MCF 10A (cell line): Measurements from ENCODE around the gene TIPRL. TPM values are rescaled to one million over a fixed set of nuclear protein-coding genes. Genes with fewer than 3 reads are reported as not detected.

Experiments
- BruUV-seq: library from RNA; stranded (reverse); fragments of 400-500 nt; replicated peaks from 2 replicates; lab custom pipeline; 2021; lab: Mats Ljungman, UMichigan
- CTCF ChIA-PET: fragments of 300-600 bp; sonication (Branson Sonifier 250); formaldehyde crosslinking; extraction: SDS; loops from one replicate; lab custom pipeline; 2021; ENCODE audit warnings: antibody characterized with exemption, inconsistent platforms; lab: Yijun Ruan, JAX
- POLR2A ChIA-PET: fragments of 300-600, 350-650 bp; sonication (Branson Sonifier 250); formaldehyde crosslinking; extraction: SDS; loops from one replicate; lab custom pipeline; 2020; ENCODE audit warnings: antibody characterized with exemption, inconsistent platforms; lab: Yijun Ruan, JAX
- DNase-seq: peaks from one replicate; pipeline ENCODE4 v3.0.0-alpha.2; 2018; ENCODE audit not compliant: unreplicated experiment
- H3K27ac Mint-ChIP-seq: one replicate; pipeline ENCODE4 v1.8.0; 2022; ENCODE audit warnings: mild to moderate bottlenecking, low read depth, mixed read lengths; ENCODE audit not compliant: unreplicated experiment
- H3K27me3 Mint-ChIP-seq: one replicate; pipeline ENCODE4 v1.8.0; 2022; ENCODE audit warnings: mixed read lengths; ENCODE audit not compliant: insufficient read depth, unreplicated experiment
- H3K36me3 Mint-ChIP-seq: one replicate; pipeline ENCODE4 v1.8.0; 2022; ENCODE audit warnings: mild to moderate bottlenecking, moderate library complexity, mixed read lengths; ENCODE audit not compliant: insufficient read depth, unreplicated experiment
- H3K4me1 Mint-ChIP-seq: one replicate; pipeline ENCODE4 v1.8.0; 2022; ENCODE audit warnings: mixed read lengths; ENCODE audit not compliant: insufficient read depth, unreplicated experiment
- H3K4me3 Mint-ChIP-seq: one replicate; pipeline ENCODE4 v1.8.0; 2022; ENCODE audit warnings: mild to moderate bottlenecking, moderate library complexity, mixed read lengths; ENCODE audit not compliant: unreplicated experiment
- H3K9me3 Mint-ChIP-seq: one replicate; pipeline ENCODE4 v1.8.0; 2022; ENCODE audit warnings: mixed read lengths; ENCODE audit not compliant: unreplicated experiment
- CTCF ChIP-seq: fragments of 200-600 bp; IDR thresholded peaks from one replicate; pipeline ENCODE4 v1.8.0; 2022; ENCODE audit warnings: antibody characterized with exemption, mild to moderate bottlenecking; ENCODE audit not compliant: unreplicated experiment
- intact Hi-C: fragments of 100-400 bp; cut with micrococcal nuclease; formaldehyde crosslinking; loops from 2 replicates; pipeline ENCODE4 v1.14.1; 2022
- total RNA-seq: library from RNA; stranded (reverse); gene quantifications from 2 replicates; pipeline ENCODE4 v1.2.3, GENCODE V29; 2022

TIPRL gene
- total RNA-seq, 1 experiment from 2014 or later = 111 TPM

- no TSS peak for BruUV-seq
- no peaks in the 10 kb centered on the region for H3K27me3 Mint-ChIP-seq
Observed at GRCh38 chr1:168235937-168236336, 57.2 kb downstream of the TIPRL start.

GRCh38 chr1:168236836-168237611 lies 58.3 kb downstream of the TIPRL start:
- CTCF ChIA-PET = interaction anchor here (0.6 to 5.9 kb wide), 8 partner anchors 20 to 1593 kb away, joined by 3 to 94 read pairs (median 13); no protein-coding TSS in a partner anchor
- Mint-ChIP-seq H3K27ac (no peak overlapping the region), H3K27me3 (no peaks in the 10 kb centered on the region), H3K36me3 (peaks cover 92% of the 10 kb centered on the region), H3K9me3 (no peaks in the 10 kb centered on the region), H3K4me3 (no peak overlapping the region), H3K4me1 (peaks cover 19% of the 10 kb centered on the region)
- intact Hi-C loops = no loop called here
- DNase-seq = no peak
- BruUV-seq = no TSS peak
- POLR2A ChIA-PET = interaction anchor here (0.9 to 3.2 kb wide), 3 partner anchors 10 to 65 kb away, joined by 3 to 27 read pairs (median 7); partner anchors contain the start of gene SFT2D2
- TF ChIP-seq CTCF = no peak

More at GRCh38 chr1:168235937-168236336, 57.2 kb downstream of the TIPRL start:
- Mint-ChIP-seq H3K36me3 (peaks cover 91% of the 10 kb centered on the region), H3K27ac (no peak overlapping the region), H3K4me1 (peaks cover 20% of the 10 kb centered on the region), H3K9me3 (no peaks in the 10 kb centered on the region), H3K4me3 (no peak overlapping the region)
- no peak for TF ChIP-seq CTCF
- ChIA-PET POLR2A (interaction anchor here (0.6 to 3.2 kb wide), 8 partner anchors 9 to 427 kb away, joined by 3 to 27 read pairs (median 4); partner anchors contain the start of gene SFT2D2), CTCF (interaction anchor here (0.5 to 5.9 kb wide), 44 partner anchors 8 to 514 kb away, joined by 3 to 94 read pairs (median 7); partner anchors contain the start of genes MPZL1, SFT2D2 and TBX19)
- intact Hi-C loops = loop anchor here (1.0 kb wide), 3 partner anchors 86 to 154 kb away; no protein-coding TSS in a partner anchor
- DNase-seq = no peak

GRCh38 chr1:168243198-168243597 lies 64.4 kb downstream of the TIPRL start:
- Mint-ChIP-seq H3K36me3 (peaks cover 94% of the 10 kb centered on the region), H3K27me3 (no peaks in the 10 kb centered on the region), H3K4me3 (no peak overlapping the region), H3K27ac (no peak overlapping the region), H3K9me3 (no peaks in the 10 kb centered on the region), H3K4me1 (no peaks in the 10 kb centered on the region)
- no TSS peak for BruUV-seq
- POLR2A ChIA-PET = no interaction called here
- intact Hi-C loops = no loop called here
- no peak for DNase-seq
- no peak for TF ChIP-seq CTCF
- CTCF ChIA-PET = interaction anchor here (0.6 to 1.8 kb wide), 4 partner anchors 8 to 226 kb away, joined by 3 to 14 read pairs (median 4); no protein-coding TSS in a partner anchor

- peak overlapping the region; percentile 41 for H3K27ac Mint-ChIP-seq
- no TSS peak for BruUV-seq
- no peaks in the 10 kb centered on the region for H3K27me3 Mint-ChIP-seq
- intact Hi-C loops = no loop called here
- H3K9me3 Mint-ChIP-seq = no peaks in the 10 kb centered on the region
- H3K4me1 Mint-ChIP-seq = no peaks in the 10 kb centered on the region
- no peak for TF ChIP-seq CTCF
- DNase-seq = no peak
- no peak overlapping the region for H3K4me3 Mint-ChIP-seq
- peaks cover 94% of the 10 kb centered on the region for H3K36me3 Mint-ChIP-seq
- POLR2A ChIA-PET = interaction anchor here (1.0 kb wide), 1 partner anchor 17 kb away, joined by 3 read pairs; no protein-coding TSS in a partner anchor
- CTCF ChIA-PET = interaction anchor here (0.6 to 1.8 kb wide), 4 partner anchors 8 to 225 kb away, joined by 3 to 14 read pairs (median 4); no protein-coding TSS in a partner anchor
Observed at GRCh38 chr1:168243636-168244212, 65.0 kb downstream of the TIPRL start.
